Psoas muscle (tissue), 8 donors: Measurements from ENCODE around the gene CNIH3. TPM values are rescaled to one million over a fixed set of nuclear protein-coding genes. Genes with fewer than 3 reads are reported as not detected.

Source experiments
- ATAC-seq, 4 donors: fragments of 200-7000 bp; cut with Tn5 transposase; one replicate each; pipeline ENCODE4 v1.9.1; 2020; ENCODE audit warnings: moderate library complexity in 3 of 4, mild to moderate bottlenecking in 2 of 4
- DNase-seq, 2 donors: peaks; one replicate each; pipeline ENCODE4 v3.0.0-alpha.2; 2020
- H3K27ac ChIP-seq: fragments of 200-600 bp; one replicate; pipeline ENCODE4 v1.8.0; 2022
- H3K27me3 ChIP-seq, 3 donors: fragments of 200-600 bp in 1 of 3; one replicate each; pipeline versions ENCODE4 v1.6.1 to v1.8.0; 2013 to 2022; ENCODE audit warnings: low read length in 2 of 3, mild to moderate bottlenecking in 2 of 3, moderate library complexity in 1 of 3; ENCODE audit not compliant: insufficient read depth in 3 of 3
- H3K36me3 ChIP-seq, 2 donors: fragments of 200-600 bp in 1 of 2; one replicate each; pipeline versions ENCODE4 v1.6.1 to v1.8.0; 2013 to 2022; ENCODE audit warnings: low read depth in 1 of 2, mild to moderate bottlenecking in 1 of 2, moderate library complexity in 1 of 2; ENCODE audit not compliant: insufficient read depth in 1 of 2
- H3K4me1 ChIP-seq: fragments of 200-600 bp; one replicate; pipeline ENCODE4 v1.8.0; 2022
- H3K4me3 ChIP-seq: fragments of 200-600 bp; one replicate; pipeline ENCODE4 v1.8.0; 2022; ENCODE audit warnings: mild to moderate bottlenecking
- H3K9me3 ChIP-seq: fragments of 200-600 bp; one replicate; pipeline ENCODE4 v1.8.0; 2022
- WGBS, 3 donors: extraction: QIAGEN DNeasy Blood & Tissue Kit; methylation state at CpG; one replicate each; pipeline versions ENCODE4 v1.1.6 to v1.1.7; 2013; 5-methylcytosine and 5-hydroxymethylcytosine counted together
- intact Hi-C, 2 donors: fragments of 100-400 bp; cut with DNase I; formaldehyde crosslinking; loops; one replicate each; pipeline versions ENCODE4 v1.11.0 to v1.14.2; 2022
- polyA plus RNA-seq, 3 donors: library from polyadenylated mRNA; stranded (reverse); fragments of 200-250 nt; gene quantifications; one replicate each; pipeline ENCODE4 v1.2.3, GENCODE V29; 2013
- total RNA-seq, 4 donors: library from RNA; stranded (reverse); fragmentation: NEBNext Ultra II Directional in 2 of 4; extraction: Animal tissue kit (Norgen Biotek cat#: 25700) in 2 of 4; gene quantifications; one replicate each; pipeline versions ENCODE4 v1.2.1 to v1.2.4, GENCODE V29; 2021 to 2023
- TF ChIP-seq, protein P1 (sequence below): fragments of 200-600 bp; IDR thresholded peaks from one replicate; pipeline ENCODE4 v1.8.0; 2022; ENCODE audit warnings: antibody characterized with exemption
- donor health status: healthy with polysubstance abuse.
- donor health status: DM: no; HTN: no; CAD: no; lungs with moderate emphysema.
- donor health status: Bipolar disorder and iron deficiency.
- donor health status: healthy.
- donor health status: DM: yes; HTN: yes; CAD: no.
- donor health status: DM: no; HTN: no; CAD: no.
- donor health status: DM: no; HTN: no; CAD: no.
- donor health status: DM: yes; HTN: yes; CAD: no.

Gene CNIH3
- total and polyA plus RNA-seq, 7 donors: 0.39 to 1.9 (median 1.2) TPM

DNA sequence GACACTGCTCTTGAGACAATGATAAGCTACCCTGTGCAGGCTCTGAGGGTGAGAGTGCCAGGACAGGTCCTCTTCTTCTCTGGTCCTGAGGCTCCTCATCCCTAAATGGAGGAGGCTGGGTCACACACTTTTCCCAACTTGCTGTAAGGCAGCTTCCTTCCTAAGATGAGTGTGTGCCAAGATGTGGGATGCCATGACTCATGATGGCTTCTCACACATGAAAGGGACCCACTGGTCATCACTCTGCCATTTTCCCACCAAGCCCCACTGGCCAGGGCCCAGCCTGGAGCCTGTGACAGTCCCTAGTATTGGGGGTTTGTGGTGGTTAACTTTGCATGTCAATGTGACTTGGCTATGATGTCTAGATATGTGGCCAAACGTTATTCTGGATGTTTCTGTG lies 54.4 kb downstream of the CNIH3 start:
- intact Hi-C loops: no loop called here
- DNase-seq (no peak), ATAC-seq (no peak)
- Histone ChIP-seq H3K9me3 (no peaks in the 10 kb centered on the region), H3K27me3 (no peaks in the 10 kb centered on the region), H3K4me3 (no peak overlapping the region), H3K27ac (no peak overlapping the region), H3K36me3 (no peaks in the 10 kb centered on the region), H3K4me1 (peaks cover 4% of the 10 kb centered on the region)
- TF ChIP-seq, protein P1, sequence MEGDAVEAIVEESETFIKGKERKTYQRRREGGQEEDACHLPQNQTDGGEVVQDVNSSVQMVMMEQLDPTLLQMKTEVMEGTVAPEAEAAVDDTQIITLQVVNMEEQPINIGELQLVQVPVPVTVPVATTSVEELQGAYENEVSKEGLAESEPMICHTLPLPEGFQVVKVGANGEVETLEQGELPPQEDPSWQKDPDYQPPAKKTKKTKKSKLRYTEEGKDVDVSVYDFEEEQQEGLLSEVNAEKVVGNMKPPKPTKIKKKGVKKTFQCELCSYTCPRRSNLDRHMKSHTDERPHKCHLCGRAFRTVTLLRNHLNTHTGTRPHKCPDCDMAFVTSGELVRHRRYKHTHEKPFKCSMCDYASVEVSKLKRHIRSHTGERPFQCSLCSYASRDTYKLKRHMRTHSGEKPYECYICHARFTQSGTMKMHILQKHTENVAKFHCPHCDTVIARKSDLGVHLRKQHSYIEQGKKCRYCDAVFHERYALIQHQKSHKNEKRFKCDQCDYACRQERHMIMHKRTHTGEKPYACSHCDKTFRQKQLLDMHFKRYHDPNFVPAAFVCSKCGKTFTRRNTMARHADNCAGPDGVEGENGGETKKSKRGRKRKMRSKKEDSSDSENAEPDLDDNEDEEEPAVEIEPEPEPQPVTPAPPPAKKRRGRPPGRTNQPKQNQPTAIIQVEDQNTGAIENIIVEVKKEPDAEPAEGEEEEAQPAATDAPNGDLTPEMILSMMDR: no peak
- WGBS, 3 donors: 67 to 71% (median 70%) methylated on average over 1 of the region's 1 CpG

DNA sequence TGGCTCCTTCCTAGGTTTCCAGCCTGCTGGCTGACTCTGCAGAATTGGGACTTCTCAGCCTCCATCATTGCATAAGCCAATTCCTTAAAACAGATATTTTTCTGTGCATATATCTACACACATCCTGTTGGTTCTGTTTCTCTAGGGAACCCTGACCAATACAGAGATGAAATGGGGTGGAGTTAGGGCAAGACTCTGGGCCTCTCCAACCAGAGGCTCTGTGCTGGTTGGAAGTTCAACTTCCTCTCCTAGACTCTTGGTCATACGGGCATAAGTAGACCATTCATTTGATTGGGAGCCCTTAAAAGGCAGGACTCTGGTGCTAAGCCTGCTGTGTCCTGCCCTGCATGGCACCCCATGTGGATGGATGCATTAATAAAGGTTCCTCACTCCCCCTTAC lies 55.0 kb downstream of the CNIH3 start:
- DNase-seq (no peak), ATAC-seq (no peak)
- 67 to 76% (median 69%) methylated on average over 1 of the region's 1 CpG for WGBS, 3 donors
- H3K9me3 ChIP-seq: no peaks in the 10 kb centered on the region
- no peaks in the 10 kb centered on the region for H3K27me3 ChIP-seq
- intact Hi-C loops: no loop called here
- H3K4me1 ChIP-seq: peaks cover 4% of the 10 kb centered on the region
- TF ChIP-seq, protein P1: no peak
- H3K36me3 ChIP-seq: no peaks in the 10 kb centered on the region
- no peak overlapping the region for H3K27ac ChIP-seq
- no peak overlapping the region for H3K4me3 ChIP-seq

DNA sequence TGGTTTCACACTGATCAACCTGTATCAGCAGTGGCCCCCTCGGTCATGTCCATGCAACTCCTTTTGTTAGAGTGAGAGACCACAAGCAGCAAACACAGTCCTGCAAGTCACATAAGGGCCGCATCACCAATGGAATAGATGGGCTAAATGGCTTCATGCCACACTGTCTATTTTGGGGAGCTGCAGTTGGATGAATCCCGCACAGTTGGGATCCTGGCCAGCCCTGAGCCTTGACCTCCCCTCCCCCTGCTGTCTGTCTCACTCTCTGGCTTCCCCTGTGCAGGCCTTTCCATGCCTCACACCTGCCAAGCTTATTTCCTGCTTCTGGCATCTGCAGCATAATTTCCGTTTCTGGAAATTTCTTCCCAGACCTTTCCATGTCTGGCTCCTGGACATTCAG lies 57.0 kb downstream of the CNIH3 start:
- WGBS, 3 donors: 28 to 36% (median 33%) methylated on average over 4 of the region's 4 CpGs
- TF ChIP-seq, protein P1: no peak
- intact Hi-C loops: no loop called here
- H3K9me3 ChIP-seq: no peaks in the 10 kb centered on the region
- H3K4me1 ChIP-seq: peaks cover 4% of the 10 kb centered on the region
- H3K27ac ChIP-seq: no peak overlapping the region
- DNase-seq (no peak), ATAC-seq (peak in 1 of 4 donors; percentile 57)
- H3K27me3 ChIP-seq: no peaks in the 10 kb centered on the region
- H3K36me3 ChIP-seq: no peaks in the 10 kb centered on the region
- H3K4me3 ChIP-seq: no peak overlapping the region

DNA sequence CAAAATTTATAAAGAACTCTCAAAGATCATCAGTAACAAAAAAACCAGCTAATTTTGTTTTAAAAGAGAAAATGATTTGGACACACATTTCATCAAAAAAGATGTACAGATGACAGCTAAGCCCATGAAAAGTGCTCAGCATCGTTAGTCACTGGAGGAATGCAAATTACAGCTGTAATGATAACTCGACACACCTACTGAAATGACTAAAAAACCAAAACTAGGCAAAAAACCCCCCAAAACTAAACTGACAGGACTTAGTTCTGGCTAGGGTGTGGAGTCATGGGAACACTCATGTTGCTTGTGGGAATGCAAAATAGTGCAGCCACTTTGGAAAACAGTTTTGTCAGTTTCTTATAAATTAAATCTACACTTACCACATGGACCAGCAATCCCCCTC lies 59.5 kb downstream of the CNIH3 start:
- WGBS, 3 donors: 79 to 89% (median 86%) methylated on average over 2 of the region's 2 CpGs

DNA sequence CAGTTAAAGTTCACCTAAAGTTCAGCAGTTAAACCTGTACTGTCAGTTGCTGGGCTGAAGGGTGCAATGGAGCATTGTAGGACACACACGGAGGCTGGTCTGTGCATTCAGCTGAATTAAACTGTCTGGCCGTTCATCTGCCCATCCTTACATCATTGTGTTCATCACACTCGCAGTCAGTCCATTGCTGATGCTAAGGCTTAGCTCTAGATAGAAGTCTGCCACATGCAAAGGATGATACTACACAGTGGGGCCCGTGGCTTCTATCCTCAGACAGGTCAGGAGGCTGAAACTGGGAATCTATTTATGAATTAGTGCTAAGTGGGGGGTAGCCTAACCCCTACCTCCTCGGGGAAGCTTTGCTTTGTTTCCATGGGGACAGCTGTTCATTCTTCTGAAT lies 60.4 kb downstream of the CNIH3 start:
- no peaks in the 10 kb centered on the region for H3K27me3 ChIP-seq
- no peaks in the 10 kb centered on the region for H3K36me3 ChIP-seq
- no peak for DNase-seq
- H3K9me3 ChIP-seq: no peaks in the 10 kb centered on the region
- ATAC-seq: no peak
- 63 to 73% (median 70%) methylated on average over 5 of the region's 5 CpGs for WGBS, 3 donors
- peaks cover 4% of the 10 kb centered on the region for H3K4me1 ChIP-seq
- intact Hi-C loops: no loop called here
- no peak overlapping the region for H3K4me3 ChIP-seq
- H3K27ac ChIP-seq: no peak overlapping the region
- TF ChIP-seq, protein P1: no peak

More for the DNA sequence above, 59.5 kb downstream of the CNIH3 start:
- Histone ChIP-seq H3K36me3 (no peaks in the 10 kb centered on the region), H3K9me3 (no peaks in the 10 kb centered on the region), H3K4me1 (peaks cover 4% of the 10 kb centered on the region), H3K27me3 (no peaks in the 10 kb centered on the region), H3K27ac (no peak overlapping the region), H3K4me3 (no peak overlapping the region)
- intact Hi-C loops: no loop called here
- TF ChIP-seq, protein P1: no peak
- ATAC-seq: no peak
- no peak for DNase-seq
